PC-3 (cell line): ENCODE results near the gene CTRB2. TPM values are rescaled to one million over a fixed set of nuclear protein-coding genes. Genes with fewer than 3 reads are reported as not detected.

ENCODE experiments used
- ATAC-seq: fragments of 200-7000 bp; cut with Tn5 transposase; 2 replicates; pipeline ENCODE4 v1.9.1; 2020; ENCODE audit warnings: mild to moderate bottlenecking, moderate library complexity
- BruUV-seq: library from RNA; stranded (reverse); fragments of 400-500 nt; replicated peaks from 2 replicates; lab custom pipeline; 2021; lab: Mats Ljungman, UMichigan
- CTCF ChIA-PET: fragments of 300-600 bp; sonication (Branson Sonifier 250); formaldehyde crosslinking; loops from one replicate; lab custom pipeline; 2022; ENCODE audit warnings: antibody characterized with exemption; lab: Charles Lee
- POLR2A ChIA-PET: fragments of 300-600 bp; sonication (Branson Sonifier 250); formaldehyde crosslinking; loops from one replicate; lab custom pipeline; 2022; ENCODE audit warnings: antibody characterized with exemption; ENCODE audit not compliant: unreplicated experiment; lab: Charles Lee
- DNase-seq: peaks from one replicate; pipeline ENCODE4 v3.0.0-alpha.2; 2015
- H2AFZ ChIP-seq: fragments of 300-600 bp; sonication (generic); 2 replicates; pipeline ENCODE4 v1.6.0; 2016; ENCODE audit warnings: antibody characterized with exemption, low read length
- H3F3A ChIP-seq: fragments of 300-600 bp; sonication (generic); one replicate; pipeline ENCODE4 v1.6.0; 2017; ENCODE audit warnings: antibody characterized with exemption, low read length, control low read depth, mild to moderate bottlenecking; ENCODE audit not compliant: unreplicated experiment
- H3K27ac ChIP-seq: fragments of 300-600 bp; sonication (generic); 2 replicates; pipeline ENCODE4 v1.5.1; 2016; ENCODE audit warnings: mild to moderate bottlenecking, low read length
- H3K27me3 ChIP-seq: fragments of 300-600 bp; sonication (generic); 2 replicates; pipeline ENCODE4 v1.6.1; 2016; ENCODE audit warnings: low read length, mixed read lengths
- H3K36me3 ChIP-seq: fragments of 300-600 bp; sonication (generic); 2 replicates; pipeline ENCODE4 v1.6.1; 2016; ENCODE audit warnings: low read depth, mixed run types, low read length, mixed read lengths
- H3K4me1 ChIP-seq: fragments of 300-600 bp; sonication (generic); 2 replicates; pipeline ENCODE4 v1.5.1; 2016; ENCODE audit warnings: low read length; ENCODE audit not compliant: insufficient read depth
- H3K4me2 ChIP-seq: fragments of 300-600 bp; sonication (generic); 2 replicates; pipeline ENCODE4 v1.6.0; 2016; ENCODE audit warnings: low read length
- H3K4me3 ChIP-seq: fragments of 300-600 bp; sonication (generic); 2 replicates; pipeline ENCODE4 v1.5.1; 2016; ENCODE audit warnings: mild to moderate bottlenecking, low read length, mixed read lengths
- H3K79me2 ChIP-seq: fragments of 300-600 bp; sonication (generic); 2 replicates; pipeline ENCODE4 v1.6.1; 2017; ENCODE audit warnings: low read length, mixed read lengths
- H3K9ac ChIP-seq: fragments of 300-600 bp; sonication (generic); 2 replicates; pipeline ENCODE4 v1.6.0; 2016; ENCODE audit warnings: mild to moderate bottlenecking, low read length
- H3K9me2 ChIP-seq: fragments of 300-600 bp; sonication (generic); replicated peaks from 2 replicates; pipeline ENCODE4 v1.6.1; 2016; ENCODE audit warnings: mixed run types, low read length, mixed read lengths
- H3K9me3 ChIP-seq: fragments of 300-600 bp; sonication (generic); 2 replicates; pipeline ENCODE4 v1.6.1; 2016; ENCODE audit warnings: low read length, mixed read lengths
- H4K20me1 ChIP-seq: fragments of 300-600 bp; sonication (generic); 2 replicates; pipeline ENCODE4 v1.6.1; 2016; ENCODE audit warnings: low read length, mixed read lengths
- CTCF ChIP-seq: fragments of 300-600 bp; sonication (generic); conservative IDR thresholded peaks from 2 replicates; pipeline ENCODE4 v1.5.1; 2017; ENCODE audit warnings: antibody characterized with exemption, low read depth, mild to moderate bottlenecking, low read length
- EZH2 ChIP-seq: fragments of 300-600 bp; sonication (generic); IDR thresholded peaks from one replicate; pipeline ENCODE4 v1.6.1; 2017; ENCODE audit warnings: antibody characterized with exemption, mild to moderate bottlenecking, low read length; ENCODE audit not compliant: unreplicated experiment
- EZH2phosphoT487 ChIP-seq: fragments of 300-600 bp; sonication (generic); IDR thresholded peaks from 2 replicates; pipeline ENCODE4 v1.6.1; 2018; ENCODE audit warnings: mild to moderate bottlenecking, antibody characterized with exemption, low read length, borderline replicate concordance
- intact Hi-C: fragments of 100-400 bp; cut with micrococcal nuclease; formaldehyde crosslinking; loops from 2 replicates; pipeline ENCODE4 v1.9.0; 2023
- total RNA-seq: library from RNA; depleted of rRNA; stranded (reverse); fragments of >200 nt; gene quantifications from 2 replicates; pipeline ENCODE4 v1.2.3, GENCODE V29; 2014

Gene CTRB2
- total RNA-seq, 1 experiment from 2014 or later = not detected

GRCh38 chr16:75231570-75231969, 24.6 kb upstream of the CTRB2 start:
- ChIA-PET CTCF (no interaction called here), POLR2A (no interaction called here)
- Histone ChIP-seq H3F3A (no peaks in the 10 kb centered on the region), H3K4me1 (peaks cover 9% of the 10 kb centered on the region; the same call in 1 of the 2 replicates), H3K9me2 (no peaks in the 10 kb centered on the region), H3K4me2 (no peak overlapping the region), H3K9me3 (no peaks in the 10 kb centered on the region), H4K20me1 (no peaks in the 10 kb centered on the region), H3K27me3 (no peaks in the 10 kb centered on the region), H3K27ac (no peak overlapping the region), H3K9ac (no peak overlapping the region), H3K4me3 (no peak overlapping the region), H2AFZ (no peak overlapping the region), H3K79me2 (no peaks in the 10 kb centered on the region), H3K36me3 (peaks cover 20% of the 10 kb centered on the region)
- no peak for DNase-seq
- BruUV-seq = no TSS peak
- intact Hi-C loops = loop anchor here (5.0 kb wide), 1 partner anchor 34 kb away; no protein-coding TSS in a partner anchor
- ATAC-seq = no peak
- TF ChIP-seq EZH2 (no peak), EZH2phosphoT487 (no peak), CTCF (no peak)

- intact Hi-C loops = loop anchor here (5.0 kb wide), 1 partner anchor 33 kb away; no protein-coding TSS in a partner anchor
- no peaks in the 10 kb centered on the region for H3K27me3 ChIP-seq
- POLR2A ChIA-PET = no interaction called here
Measured at GRCh38 chr16:75230471-75231110, 23.6 kb upstream of the CTRB2 start.

More at GRCh38 chr16:75230471-75231110, 23.6 kb upstream of the CTRB2 start:
- DNase-seq (no peak), ATAC-seq (no peak)
- peaks cover 9% of the 10 kb centered on the region; the same call in 1 of the 2 replicates for H3K4me1 ChIP-seq
- H3K9me3 ChIP-seq = no peaks in the 10 kb centered on the region
- no peak overlapping the region for H2AFZ ChIP-seq
- H4K20me1 ChIP-seq = no peaks in the 10 kb centered on the region
- no peak overlapping the region for H3K9ac ChIP-seq
- no peak overlapping the region for H3K4me3 ChIP-seq
- no peak overlapping the region for H3K4me2 ChIP-seq
- CTCF ChIA-PET = no interaction called here
- no peaks in the 10 kb centered on the region for H3K9me2 ChIP-seq
- peaks cover 20% of the 10 kb centered on the region for H3K36me3 ChIP-seq
- no peak overlapping the region for H3K27ac ChIP-seq
- TF ChIP-seq EZH2 (no peak), CTCF (no peak), EZH2phosphoT487 (no peak)
- H3K79me2 ChIP-seq = no peaks in the 10 kb centered on the region
- no peaks in the 10 kb centered on the region for H3F3A ChIP-seq
- BruUV-seq = no TSS peak
